ENCODE results near the gene EEF2K.

EEF2K gene

DNA sequence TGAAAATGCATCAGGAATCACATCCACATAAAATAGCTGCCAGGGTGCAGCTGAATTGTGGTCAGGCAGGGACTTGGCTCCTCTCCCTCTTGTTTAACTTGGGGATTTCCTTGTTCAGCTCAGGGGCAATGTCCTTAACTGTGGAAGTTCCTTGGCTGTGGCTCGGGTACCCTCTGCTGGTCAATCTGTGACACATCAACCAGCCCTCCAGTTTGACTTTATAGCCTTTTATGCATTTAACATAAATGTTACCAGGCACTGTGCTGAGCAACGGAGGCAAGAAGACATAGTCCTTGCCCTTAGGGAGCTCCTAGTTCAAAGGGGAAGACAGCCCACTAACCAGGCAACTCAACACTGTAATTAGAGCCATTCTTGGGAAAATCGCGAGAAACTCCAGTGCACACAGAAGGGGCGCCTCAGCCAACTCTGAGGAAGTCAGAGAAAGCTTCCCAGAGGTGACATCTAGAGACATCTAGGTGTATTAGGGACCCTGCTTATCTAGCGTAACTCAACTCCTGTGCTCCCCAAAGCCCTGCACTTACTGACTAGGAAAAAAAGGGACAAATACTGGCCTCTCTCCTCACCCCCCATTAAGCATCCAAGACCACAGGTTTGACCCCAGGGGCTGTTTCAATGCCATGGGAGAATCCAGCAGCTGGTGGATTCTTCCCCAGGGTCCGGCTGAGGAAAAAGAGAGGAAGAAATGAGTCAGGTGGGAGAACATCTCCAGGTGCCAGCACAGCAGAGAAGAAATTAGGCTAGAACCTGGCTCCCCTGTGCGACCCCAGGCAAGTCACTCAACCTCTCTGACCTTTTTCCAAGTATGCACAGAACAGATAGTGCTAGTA, 17.3 kb upstream of the EEF2K start:
- TF ChIP-seq, protein P1, sequence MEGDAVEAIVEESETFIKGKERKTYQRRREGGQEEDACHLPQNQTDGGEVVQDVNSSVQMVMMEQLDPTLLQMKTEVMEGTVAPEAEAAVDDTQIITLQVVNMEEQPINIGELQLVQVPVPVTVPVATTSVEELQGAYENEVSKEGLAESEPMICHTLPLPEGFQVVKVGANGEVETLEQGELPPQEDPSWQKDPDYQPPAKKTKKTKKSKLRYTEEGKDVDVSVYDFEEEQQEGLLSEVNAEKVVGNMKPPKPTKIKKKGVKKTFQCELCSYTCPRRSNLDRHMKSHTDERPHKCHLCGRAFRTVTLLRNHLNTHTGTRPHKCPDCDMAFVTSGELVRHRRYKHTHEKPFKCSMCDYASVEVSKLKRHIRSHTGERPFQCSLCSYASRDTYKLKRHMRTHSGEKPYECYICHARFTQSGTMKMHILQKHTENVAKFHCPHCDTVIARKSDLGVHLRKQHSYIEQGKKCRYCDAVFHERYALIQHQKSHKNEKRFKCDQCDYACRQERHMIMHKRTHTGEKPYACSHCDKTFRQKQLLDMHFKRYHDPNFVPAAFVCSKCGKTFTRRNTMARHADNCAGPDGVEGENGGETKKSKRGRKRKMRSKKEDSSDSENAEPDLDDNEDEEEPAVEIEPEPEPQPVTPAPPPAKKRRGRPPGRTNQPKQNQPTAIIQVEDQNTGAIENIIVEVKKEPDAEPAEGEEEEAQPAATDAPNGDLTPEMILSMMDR (IDR thresholded peaks at IDR 0.05; ENCODE audit: low read depth, low read length, missing control alignments) = peak; percentile 90
- DNase-seq (ENCODE audit: low read depth) = peak; percentile 90
- in situ Hi-C loops (cut with HindIII; ENCODE audit: low sequenced_read_pairs) = loop anchor here (25.0 kb wide), 1 partner anchor 102 kb away; the partner anchor contains the start of gene VWA3A
- no peak overlapping the region for H3K4me3 ChIP-seq (ENCODE audit: low read depth, low read length)

DNA sequence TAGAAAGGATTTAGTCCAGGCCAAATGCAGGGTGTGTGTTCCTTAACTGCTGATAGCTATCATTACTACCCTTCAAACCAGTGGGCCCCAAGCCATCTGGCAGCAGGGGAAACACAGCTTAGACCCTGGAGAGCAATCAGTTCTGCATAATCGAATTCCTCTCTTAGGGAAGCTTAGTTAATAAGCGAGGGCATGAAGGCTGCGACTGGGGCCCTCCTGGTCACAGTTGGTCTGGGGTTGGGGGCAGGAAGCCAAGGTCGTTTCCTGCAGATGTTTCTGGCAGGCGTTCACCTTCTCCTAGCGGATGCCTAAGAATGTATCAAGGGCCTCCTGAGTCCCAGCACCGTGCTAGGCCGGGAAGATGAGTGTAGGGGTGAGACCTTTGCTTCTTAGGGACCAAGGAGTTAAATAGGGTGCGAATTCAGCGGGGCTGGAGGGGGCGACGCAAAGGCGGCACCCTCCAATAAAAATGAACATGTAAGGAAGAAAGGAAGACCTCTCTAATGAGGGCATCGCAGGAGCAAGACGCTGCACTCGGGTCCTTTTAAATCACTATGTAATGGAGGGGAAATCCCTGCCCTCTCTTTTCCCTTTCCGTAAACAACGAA, 16.5 kb upstream of the EEF2K start:
- in situ Hi-C loops (cut with HindIII; ENCODE audit: low sequenced_read_pairs) = loop anchor here (25.0 kb wide), 1 partner anchor 102 kb away; the partner anchor contains the start of gene VWA3A
- DNase-seq (ENCODE audit: low read depth) = no peak
- H3K4me3 ChIP-seq (ENCODE audit: low read depth, low read length) = peak overlapping the region; percentile 53
- TF ChIP-seq, protein P1 (IDR thresholded peaks at IDR 0.05; ENCODE audit: low read depth, low read length, missing control alignments) = no peak

DNA sequence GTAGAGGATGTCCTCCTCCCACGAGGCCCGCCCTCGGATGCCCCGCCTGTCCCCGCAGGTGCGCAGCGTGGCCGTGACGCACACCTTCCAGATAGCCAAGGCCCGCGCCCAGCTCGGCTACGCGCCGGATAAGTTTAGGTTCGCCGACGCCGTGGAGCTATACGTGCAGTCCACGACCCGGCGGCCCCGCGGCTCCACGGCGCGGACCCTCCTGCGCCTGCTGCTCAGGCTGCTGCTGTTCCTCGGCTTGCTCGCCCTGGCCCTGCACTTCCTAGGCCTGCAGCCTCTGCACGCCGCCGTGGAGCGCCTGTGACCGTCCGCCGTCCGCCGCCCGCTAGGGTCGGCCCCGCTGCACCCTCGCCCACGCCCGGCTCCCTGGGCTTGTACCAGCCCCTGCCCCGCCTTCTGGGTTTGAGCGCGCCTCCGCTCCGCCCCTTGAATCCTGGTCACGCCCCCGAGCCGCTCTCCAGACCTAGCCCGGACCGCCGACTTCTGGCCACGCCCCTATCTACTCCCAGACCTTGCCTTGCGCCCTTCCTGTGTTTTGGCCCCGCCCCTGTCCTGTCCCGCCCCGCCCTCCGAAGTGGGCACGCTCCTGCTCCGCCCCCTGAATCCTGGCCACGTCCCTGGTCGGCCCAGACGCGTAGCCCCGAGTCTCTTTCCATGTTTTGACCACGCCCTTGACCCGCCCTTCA, 15.8 kb upstream of the EEF2K start:
- no peak for DNase-seq (ENCODE audit: low read depth)
- in situ Hi-C loops (cut with HindIII; ENCODE audit: low sequenced_read_pairs) = loop anchor here (25.0 kb wide), 1 partner anchor 103 kb away; the partner anchor contains the start of gene VWA3A
- peak overlapping the region; percentile 53 for H3K4me3 ChIP-seq (ENCODE audit: low read depth, low read length)
- TF ChIP-seq, protein P1 (IDR thresholded peaks at IDR 0.05; ENCODE audit: low read depth, low read length, missing control alignments) = no peak

DNA sequence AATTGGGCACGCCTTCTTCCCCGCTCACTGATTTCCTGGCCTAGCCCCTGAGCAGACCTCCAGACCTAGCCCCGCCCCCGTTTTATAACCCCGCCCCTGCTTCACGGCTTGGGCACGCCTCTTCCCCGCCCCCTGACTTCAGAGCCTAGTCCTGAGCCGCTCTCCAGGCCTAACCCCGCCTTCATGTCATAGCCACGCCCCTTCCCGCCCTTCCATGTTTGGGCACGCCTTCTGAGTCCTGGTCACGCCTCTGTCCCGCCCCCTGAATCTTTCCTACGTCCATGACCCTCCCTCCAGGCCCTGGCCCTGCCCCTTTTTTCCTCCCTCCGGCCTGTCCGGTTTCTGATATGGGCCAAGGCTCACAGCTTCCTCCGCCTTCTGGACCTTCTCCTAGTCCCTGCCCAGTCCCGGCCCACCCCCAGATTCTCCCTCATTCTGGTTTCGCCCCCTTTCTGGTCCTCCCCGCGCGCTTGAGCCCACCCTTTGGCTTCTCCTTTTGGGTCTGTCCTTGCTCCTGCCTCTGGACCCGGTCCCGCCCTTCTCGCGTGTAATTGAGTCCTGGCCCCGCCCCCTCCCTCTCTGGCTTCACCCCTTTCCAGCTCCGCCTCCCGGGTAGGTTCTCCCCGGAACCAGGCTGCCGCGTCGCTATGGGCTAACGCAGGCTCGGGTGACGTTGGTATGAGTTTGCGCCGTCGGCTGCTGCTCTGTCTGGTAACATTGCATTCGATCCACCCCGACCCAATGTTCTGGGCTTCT, 15.1 kb upstream of the EEF2K start:
- H3K4me3 ChIP-seq (ENCODE audit: low read depth, low read length) = peak overlapping the region; percentile 53
- in situ Hi-C loops (cut with HindIII; ENCODE audit: low sequenced_read_pairs) = loop anchor here (25.0 kb wide), 1 partner anchor 104 kb away; the partner anchor contains the start of gene VWA3A
- DNase-seq (ENCODE audit: low read depth) = peak; percentile 99
- TF ChIP-seq, protein P1 (IDR thresholded peaks at IDR 0.05; ENCODE audit: low read depth, low read length, missing control alignments) = no peak

DNA sequence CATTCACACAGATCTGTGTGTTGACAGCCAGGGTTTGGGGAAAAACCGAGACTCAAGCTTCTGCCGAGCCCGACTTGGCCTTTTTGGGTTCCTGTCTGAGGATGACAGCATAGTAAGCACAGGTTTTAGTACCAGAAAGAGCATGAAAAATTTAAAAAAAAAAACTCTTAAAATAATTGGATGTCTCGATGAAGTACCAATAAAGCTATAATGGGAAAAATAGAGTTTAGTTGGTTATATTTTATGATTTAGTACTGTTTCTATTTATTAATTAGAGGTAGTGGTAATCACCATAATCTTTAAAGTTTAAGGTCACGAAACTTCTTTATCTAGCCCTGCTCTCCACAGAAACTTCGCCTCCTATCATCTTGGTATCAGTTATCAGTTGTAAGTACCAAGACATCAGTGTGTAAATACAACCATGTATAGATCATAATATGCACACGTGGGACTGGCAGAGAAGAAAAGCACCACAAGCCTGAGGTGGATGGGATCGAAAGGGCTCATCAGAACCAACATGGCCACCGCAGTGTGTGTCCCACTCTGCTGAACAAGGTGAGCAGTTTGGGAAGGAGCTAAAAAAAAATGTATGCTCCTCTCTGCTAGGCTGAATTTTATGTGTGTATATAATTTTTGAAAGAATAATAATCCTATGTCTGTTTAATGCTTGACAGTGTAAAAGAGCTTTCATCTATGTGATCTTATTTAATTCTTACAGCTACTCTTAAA, 14.4 kb upstream of the EEF2K start:
- TF ChIP-seq, protein P1 (IDR thresholded peaks at IDR 0.05; ENCODE audit: low read depth, low read length, missing control alignments) = no peak
- no peak for DNase-seq (ENCODE audit: low read depth)
- peak overlapping the region; percentile 52 for H3K4me3 ChIP-seq (ENCODE audit: low read depth, low read length)
- in situ Hi-C loops (cut with HindIII; ENCODE audit: low sequenced_read_pairs) = loop anchor here (25.0 kb wide), 1 partner anchor 104 kb away; the partner anchor contains the start of gene VWA3A

All from astrocyte of the cerebellum (primary cell).